Stimulated activated CD8-positive, alpha-beta memory T cell treated with anti-CD3 and anti-CD28 coated beads, Interleukin-15, amount 100 ng/mL, for 24 hours (primary cell): ENCODE measurements around the gene VPS13D.

ENCODE experiments used
- DNase-seq: peaks from one replicate; pipeline ENCODE4 v3.0.0-alpha.2; 2020; ENCODE audit warnings: low read depth

Gene VPS13D

GRCh38 chr1:12229386-12229834 is 420 bp upstream of the VPS13D start:
- no peak for DNase-seq

GRCh38 chr1:12230549-12231275 is 882 bp downstream of the VPS13D start:
- no peak for DNase-seq

- DNase-seq, result no peak
Measured at GRCh38 chr1:12231276-12231595, 1.4 kb downstream of the VPS13D start.

DNA sequence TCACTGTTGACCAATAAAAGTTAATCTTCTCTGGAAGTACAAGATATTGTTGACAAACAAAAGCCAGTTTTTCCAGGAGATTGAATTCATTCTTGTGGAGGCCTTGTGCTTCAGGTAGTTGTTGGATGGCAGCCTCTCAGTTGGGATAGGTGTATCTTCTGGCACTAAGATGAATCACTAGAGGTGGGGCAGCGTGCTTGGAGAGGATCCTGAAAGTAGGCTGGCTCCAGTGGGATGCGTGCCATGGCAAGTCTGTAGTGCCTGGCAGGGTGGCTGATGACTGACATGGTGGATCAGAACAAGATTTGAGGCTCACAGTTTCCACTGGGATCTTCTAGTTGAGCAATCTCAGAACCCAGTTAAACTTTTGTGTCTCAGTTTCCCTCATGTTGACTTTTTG is 2.4 kb downstream of the VPS13D start:
- DNase-seq, result no peak

DNA sequence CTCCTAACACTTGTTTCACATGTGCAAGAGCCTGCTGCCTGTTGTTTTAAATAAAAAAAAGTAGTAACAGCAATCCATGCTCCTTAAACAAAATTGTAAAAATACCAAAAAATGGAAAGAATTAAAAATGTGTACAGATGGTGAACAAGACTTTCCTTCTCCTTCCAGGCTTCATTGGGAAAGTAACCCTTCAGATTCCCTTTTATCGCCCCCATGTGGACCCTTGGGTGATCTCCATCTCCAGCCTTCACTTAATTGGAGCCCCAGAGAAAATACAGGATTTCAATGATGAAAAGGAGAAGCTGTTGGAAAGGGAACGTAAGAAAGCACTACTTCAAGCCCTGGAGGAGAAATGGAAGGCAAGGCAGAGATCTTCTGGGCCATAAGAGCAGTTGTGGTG is 14.2 kb downstream of the VPS13D start:
- no peak for DNase-seq

GRCh38 chr1:12244585-12244984 is 14.8 kb downstream of the VPS13D start:
- DNase-seq, result no peak

DNA sequence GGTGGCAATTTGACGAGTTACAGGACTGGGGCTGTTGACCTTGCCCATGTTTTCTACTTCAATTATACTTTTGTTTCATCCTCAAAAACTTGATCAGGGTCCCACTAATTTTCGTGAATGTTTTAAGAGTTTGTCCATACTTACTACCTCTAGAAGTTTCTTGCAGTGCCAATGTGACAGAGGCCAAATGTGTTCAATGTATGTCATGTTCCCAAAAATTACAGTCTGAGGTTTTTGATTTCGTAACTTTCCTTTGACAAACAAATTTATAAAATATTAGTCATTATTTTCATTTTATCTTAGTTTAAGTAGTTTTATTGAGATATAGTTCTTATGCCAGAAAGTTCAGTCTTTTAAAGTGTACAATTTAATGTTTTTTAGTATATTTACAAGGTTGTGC is 15.3 kb downstream of the VPS13D start:
- DNase-seq, result no peak

- no peak for DNase-seq
Measured at GRCh38 chr1:12245733-12246132, 15.9 kb downstream of the VPS13D start.

- no peak for DNase-seq
Measured at GRCh38 chr1:12246584-12246983, 16.8 kb downstream of the VPS13D start.

GRCh38 chr1:12249181-12249580 is 19.4 kb downstream of the VPS13D start:
- DNase-seq, result no peak

- no peak for DNase-seq
Measured at GRCh38 chr1:12249748-12250147, 19.9 kb downstream of the VPS13D start.

DNA sequence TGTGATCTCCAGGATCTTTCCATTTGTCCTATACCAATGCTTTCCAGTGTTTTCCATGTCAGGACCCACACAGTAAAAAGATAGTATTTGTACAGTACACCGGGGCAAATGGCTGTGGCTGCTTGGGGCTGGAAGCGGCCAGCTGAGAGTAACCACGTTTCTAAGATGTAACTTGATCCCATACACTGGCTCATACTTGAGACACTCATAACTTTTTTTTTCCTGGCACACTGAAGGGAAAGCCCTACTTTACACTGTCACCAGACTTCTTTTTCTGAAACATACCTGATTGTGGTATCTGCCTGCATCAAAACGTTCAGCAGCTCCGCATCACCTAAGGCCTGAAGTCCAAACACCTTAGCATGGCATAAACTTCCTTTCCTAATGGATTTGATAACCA is 21.6 kb downstream of the VPS13D start:
- DNase-seq, result no peak

- DNase-seq, result no peak
Measured at GRCh38 chr1:12255913-12256312, 26.1 kb downstream of the VPS13D start.

DNA sequence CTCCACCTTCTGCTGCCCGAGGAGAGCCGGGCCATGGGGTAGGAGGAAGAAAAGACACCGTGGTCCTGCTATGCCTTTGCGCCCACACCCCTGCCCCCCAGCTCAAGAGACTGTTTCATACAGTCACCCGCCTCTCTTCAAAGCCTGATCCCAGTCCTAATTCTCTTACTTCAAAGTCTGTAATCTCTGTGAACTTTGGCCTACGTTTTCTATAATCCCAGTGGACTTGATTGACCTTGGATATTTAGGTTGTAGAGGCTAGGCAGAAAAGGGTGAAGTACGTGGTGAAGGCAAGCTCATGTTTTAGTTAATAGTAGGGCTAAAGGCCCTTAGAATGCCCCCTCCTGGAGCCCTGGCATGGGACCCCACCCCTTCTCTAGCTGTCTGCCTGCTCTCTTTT is 28.4 kb downstream of the VPS13D start:
- DNase-seq, result no peak

DNA sequence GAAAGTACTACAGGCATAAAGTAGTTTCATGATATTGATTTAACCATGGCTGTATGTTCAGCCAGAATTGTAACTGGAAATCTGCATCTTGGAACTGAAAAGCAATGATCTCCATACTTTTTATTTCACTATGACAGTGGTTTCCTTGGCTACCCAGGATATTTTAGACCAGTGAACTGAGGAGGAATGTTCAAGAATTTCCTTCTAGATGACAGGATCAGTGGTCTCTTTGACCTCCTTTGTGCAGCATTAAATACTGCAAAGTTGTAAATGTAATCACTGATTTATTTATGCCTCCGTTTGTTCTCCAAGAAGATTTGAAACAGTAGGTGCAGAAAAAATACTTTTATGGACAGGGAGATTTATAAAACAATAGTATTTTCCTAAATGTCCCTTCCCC is 39.5 kb downstream of the VPS13D start:
- DNase-seq, result no peak

GRCh38 chr1:12271033-12271432 is 41.2 kb downstream of the VPS13D start:
- no peak for DNase-seq

- DNase-seq, result no peak
Measured at GRCh38 chr1:12272770-12273169, 42.9 kb downstream of the VPS13D start.

DNA sequence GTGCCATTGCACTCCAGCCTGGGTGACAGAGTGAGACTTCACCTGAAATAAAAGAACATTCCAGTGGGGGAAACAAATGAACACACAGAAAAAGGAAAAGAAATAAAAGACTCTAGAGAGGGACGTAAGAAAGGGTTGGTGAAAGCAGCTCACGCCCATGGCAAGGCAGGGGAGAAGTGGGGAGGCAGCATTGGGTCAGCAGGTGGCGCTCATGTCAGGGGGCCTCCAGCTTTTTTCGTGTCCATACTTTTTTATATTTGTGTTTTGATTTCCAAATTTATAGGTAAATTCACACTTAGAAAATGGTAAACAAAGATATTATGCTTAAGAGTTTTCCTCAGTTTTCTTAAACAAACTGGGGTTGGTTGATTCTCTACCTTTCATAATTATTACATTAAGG is 45.5 kb downstream of the VPS13D start:
- peak; percentile 2 for DNase-seq

GRCh38 chr1:12276225-12276624 is 46.4 kb downstream of the VPS13D start:
- DNase-seq, result no peak

GRCh38 chr1:12279003-12279402 is 49.2 kb downstream of the VPS13D start:
- no peak for DNase-seq

DNA sequence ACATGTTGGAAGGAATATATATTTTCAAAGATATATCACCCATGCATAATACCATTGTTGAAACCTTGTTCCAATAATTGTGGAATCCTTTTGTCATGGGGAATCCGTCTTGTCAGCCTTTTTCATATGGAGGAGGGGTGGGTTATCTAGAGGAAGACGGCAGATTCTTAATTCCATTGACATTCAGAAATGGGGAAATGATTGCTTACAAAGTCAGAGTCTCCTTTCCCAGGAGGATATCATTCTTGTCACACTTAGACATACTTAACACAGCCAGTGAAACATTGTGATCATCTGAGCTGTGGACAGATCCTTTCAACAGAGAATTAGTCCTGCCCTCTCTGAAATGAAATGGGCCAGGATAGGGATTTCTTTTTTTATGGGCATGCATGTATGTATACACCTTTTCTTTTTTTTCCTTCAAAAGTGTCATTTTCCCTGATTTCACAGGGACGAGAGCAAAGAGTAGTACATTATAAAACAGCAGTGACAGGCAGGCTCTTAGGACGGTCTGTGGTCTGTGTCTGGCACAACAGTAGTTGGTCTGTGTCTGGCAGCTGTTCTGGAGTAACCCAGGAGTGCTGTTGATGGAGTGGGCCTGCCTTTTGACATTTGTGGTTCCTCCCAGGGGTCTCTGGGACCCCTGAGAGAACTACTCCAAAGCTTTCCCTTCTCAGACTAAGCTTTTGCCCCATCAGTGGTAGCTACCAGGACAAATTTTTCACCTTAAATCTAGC is 50.1 kb downstream of the VPS13D start:
- DNase-seq, result no peak

DNA sequence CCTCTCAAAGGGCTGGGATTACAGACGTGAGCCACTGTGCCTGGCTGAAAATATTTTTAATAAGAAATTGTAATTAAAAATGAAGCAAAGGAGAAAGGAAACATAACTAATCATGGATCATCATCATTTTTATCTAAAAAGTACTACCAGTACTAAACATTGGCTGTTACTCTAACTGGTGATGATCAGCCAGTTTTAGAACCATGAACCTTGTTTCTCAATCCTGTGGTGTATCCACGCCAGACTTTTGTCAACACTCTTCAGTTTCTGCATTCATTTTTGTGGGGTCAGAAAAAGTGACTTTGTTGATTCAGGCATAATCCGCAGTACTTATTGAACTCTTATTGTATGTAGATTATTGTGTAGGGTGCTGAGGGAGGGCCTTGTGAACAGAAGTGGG is 52.3 kb downstream of the VPS13D start:
- DNase-seq, result no peak

DNA sequence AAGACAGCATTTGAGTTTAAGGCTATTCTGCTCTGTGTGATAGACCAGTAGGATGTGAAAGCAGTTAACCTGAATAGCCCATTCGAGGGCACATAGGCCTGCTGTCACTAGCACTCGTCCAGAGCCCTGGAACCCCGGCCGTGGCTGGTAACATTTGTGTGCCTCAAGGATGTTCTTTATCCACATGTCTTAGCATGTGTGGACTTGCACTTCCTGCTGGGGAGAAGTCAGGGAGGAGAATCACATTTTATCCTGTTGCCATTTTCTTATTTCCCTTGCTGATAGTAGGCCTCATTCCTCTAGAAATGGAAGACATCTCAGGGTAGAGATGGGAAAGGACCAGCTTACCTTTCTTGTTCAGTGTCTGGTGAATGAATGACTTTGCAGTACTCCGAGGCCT is 54.7 kb downstream of the VPS13D start:
- no peak for DNase-seq
